ENCODE data around the gene ATF5.

- no peak for TF ChIP-seq CTCF (IDR thresholded peaks at IDR 0.05; ENCODE audit: insufficient read depth, low read depth, low read length)
- TF ChIP-seq EZH2 (IDR thresholded peaks at IDR 0.05; ENCODE audit: insufficient read depth, low read length), result no peak
These were observed 13.7 kb upstream of the ATF5 start for GRCh38 chr19:49915271-49915670.

Data from astrocyte (in vitro differentiated cells and primary cell).